ENCODE results near the gene MAPKAPK5.
"Not testable (repeated sequence)": the region's sequence is repeated elsewhere in the genome, so short reads cannot be mapped to it uniquely, and the experiment has no call there.

Gene MAPKAPK5

DNA sequence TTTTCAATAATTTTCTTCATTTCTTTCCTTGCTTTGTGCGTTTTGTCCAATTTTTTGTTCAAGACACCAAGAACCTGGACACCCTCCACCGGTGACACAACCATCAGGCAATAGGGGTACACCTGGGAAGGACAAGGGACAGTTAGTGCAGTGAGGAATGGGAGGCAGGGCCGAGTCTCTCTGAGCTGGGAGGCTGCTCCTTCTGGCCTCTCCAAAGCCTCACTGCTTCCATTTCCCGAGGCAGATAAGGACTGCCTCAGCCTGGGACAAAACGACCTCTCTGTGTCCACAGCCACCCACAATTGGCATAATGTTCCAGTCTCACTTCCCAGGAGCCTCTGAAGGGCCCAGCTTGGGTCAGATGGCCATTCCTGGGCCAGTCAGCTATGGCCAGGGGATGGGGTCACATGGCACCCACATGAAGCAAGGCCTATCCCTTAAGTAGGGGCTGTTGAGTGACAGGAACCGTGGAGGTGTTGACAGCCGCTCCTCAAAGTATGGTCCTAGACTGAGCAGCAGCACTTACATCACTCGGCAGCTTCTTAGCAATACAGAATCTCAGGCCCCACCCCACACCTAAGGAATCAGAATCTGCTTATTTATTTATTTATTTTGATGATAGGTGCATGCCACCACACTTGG is 13.6 kb upstream of the MAPKAPK5 start:
- no peak for DNase-seq

DNA sequence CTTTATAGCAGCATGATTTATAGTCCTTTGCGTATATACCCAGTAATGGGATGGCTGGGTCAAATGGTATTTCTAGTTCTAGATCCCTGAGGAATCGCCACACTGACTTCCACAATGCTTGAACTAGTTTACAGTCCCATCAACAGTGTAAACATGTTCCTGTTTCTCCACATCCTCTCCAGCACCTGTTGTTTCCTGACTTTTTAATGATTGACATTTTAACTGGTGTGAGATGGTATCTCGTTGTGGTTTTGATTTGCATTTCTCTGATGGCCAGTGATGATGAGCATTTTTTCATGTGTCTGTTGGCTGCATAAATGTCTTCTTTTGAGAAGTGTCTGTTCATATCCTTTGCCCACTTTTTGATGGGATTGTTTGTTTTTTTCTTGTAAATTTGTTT is 12.4 kb upstream of the MAPKAPK5 start:
- not testable (repeated sequence) for DNase-seq

DNA sequence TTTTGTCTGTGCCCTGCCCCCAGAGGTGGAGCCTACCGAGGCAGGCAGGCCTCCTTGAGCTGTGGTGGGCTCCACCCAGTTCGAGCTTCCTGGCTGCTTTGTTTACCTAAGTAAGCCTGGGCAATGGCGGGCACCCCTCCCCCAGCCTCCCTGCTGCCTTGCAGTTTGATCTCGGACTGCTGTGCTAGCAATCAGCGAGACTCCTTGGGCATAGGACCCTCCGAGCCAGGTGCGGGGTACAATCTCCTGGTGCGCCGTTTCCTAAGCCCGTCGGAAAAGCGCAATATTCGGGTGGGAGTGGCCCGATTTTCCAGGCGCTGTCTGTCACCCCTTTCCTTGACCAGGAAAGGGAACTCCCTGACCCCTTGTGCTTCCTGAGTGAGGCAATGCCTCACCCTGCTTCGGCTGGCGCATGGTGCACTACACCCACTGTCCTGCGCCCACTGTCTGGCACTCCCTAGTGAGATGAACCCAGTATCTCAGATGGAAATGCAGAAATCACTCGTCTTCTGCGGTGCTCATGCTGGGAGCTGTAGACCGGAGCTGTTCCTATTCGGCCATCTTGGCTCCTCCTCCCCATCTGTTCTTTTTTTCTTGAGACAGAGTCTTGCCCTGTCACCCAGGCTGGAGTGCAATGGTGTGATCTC is 7.2 kb upstream of the MAPKAPK5 start:
- DNase-seq, result not testable (repeated sequence)

DNA sequence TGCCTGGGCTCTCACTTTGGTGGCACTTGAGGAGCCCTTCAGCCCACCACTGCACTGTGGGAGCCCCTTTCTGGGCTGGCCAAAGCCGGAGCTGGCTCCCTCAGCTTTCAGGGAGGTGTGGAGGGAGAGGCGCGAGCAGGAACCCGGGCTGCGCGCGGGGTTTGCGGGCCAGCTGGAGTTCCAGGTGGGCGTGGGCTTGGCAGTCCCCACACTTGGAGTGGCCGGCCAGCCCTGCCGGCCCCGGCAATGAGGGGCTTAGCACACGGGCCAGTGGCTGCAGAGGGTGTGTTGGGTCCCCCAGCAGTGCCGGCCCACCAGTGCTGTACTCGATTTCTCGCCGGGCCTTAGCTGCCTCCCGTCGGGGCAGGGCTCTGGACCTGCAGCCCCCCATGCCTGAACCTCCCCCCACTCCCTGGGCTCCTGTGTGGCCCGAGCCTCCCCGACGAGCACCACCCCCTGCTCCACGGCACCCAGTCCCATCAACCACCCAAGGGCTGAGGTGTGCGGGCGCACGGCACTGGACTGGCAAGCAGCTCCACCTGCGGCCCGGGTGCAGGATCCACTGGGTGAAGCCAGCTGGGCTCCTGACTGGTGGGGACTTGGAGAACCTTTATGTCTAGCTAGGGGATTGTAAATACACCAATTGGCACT is 6.4 kb upstream of the MAPKAPK5 start:
- DNase-seq, result not testable (repeated sequence)

DNA sequence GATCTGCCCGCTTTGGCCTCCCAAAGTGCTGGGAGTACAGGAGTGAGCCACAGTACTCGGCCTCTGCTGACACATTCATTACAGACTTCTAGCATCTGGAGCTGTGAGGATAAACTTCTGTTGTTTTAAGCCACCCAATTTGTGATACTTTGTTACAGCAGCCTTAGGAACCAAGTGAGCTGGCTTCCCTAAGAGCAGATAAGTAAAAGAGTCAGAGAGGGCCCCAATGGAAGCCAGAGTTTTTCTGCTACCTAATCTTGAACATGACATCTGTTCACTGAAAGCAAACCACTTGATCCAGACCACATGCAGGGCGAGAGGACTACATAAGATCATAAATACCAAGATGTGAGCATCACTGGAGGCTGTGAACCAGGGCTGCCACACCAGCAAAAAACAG is 3.7 kb upstream of the MAPKAPK5 start:
- DNase-seq, result no peak

DNA sequence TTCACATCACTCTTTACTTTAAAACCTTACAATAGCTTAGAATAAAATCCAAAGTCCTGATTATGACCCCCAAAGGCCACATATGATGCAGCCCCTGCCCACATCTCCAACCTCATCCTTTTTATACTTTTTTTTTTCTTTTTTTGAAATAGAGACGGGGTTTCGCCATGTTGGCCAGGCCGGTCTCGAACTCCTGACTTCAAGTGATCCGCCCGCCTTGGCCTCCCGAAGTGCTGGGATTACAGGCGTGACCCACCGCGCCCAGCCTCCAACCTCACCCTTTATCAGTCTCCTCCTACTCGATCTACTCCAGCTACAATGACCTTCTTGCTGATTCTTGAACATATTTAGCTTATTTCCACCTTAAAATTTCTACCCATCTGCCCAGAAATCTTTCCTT is 1.2 kb upstream of the MAPKAPK5 start:
- no peak for DNase-seq

DNA sequence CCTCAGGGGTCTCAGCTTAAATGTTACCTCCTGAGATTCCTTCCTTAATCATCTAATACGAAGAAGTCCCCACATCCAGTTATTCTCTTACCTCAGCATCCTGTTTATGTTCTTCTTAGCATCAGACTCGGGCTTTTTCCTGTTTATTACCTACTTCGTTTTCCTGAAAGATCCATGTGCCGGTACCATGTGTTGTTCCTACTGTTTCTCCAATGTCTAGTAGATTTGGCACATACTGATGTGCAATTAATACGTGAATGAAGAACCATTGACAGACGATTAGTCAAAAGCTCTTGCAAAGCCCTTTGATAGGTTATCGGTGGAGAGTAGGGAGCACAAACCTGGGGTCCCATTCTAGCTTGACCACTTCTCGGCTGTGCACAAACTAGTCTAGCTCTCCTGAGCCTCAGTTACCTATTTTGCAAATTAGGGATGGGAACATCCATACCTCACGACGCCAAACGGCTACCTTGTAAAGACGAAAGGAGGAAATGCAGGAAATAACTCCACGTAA is 735 bp upstream of the MAPKAPK5 start:
- DNase-seq, result no peak

DNA sequence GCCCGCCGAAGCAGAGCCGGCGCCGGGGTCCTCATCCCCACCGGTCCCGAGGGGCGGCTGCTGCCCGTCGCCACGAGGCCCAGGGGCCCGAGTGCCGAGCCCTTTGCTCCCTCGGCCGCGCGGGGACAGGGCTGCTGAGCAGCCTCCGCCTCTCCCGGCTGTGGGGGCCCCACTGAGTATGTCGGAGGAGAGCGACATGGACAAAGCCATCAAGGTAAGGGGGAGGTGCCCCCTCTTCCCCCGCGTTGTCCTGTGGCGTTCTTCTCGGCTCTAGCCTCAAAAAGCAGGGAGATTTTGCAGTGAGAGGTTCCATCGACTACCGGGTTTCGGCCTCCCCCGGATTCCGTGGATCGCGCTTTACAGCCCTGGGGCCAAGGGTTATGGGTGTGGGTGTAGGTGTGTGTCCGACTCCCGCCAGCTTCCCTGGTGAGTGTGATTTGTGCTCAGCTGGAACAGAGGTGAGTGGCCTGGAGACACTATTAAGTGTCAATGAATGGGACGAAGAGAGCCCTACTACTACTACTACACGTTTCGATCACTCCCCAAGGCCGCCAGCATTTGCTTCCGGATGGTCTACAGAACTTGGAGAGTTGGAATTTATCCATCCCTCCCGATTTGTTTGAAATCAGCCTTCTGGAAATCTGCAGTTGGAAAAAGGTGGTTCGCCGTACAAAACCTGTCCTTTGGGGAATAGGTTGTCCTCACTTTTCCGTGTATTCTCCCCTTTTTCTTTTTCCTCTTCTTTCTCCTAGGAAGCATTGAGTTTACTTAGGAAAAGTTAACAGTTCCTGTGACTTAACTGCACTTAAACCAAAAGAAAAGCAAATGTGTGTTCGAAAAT is 748 bp downstream of the MAPKAPK5 start:
- DNase-seq, result no peak

DNA sequence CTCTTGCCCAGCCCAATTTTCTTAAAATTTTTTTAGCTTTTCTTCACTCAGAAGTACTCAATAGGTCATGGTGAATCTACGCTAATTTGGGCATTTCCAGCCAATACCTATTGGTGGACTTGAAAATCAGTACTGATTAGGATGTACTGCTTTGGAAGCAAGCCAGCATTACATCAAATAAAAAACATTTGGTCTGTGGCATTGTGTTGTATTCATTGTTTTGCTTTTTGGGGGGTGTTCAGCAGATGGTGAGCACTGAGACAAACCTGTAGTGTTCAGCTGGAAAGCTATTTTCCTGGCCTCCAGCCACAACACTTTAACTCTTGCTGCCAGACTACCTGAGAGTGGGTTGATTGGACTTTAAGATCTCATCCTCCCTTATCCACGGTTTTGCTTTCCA is 4.0 kb downstream of the MAPKAPK5 start:
- no peak for DNase-seq

DNA sequence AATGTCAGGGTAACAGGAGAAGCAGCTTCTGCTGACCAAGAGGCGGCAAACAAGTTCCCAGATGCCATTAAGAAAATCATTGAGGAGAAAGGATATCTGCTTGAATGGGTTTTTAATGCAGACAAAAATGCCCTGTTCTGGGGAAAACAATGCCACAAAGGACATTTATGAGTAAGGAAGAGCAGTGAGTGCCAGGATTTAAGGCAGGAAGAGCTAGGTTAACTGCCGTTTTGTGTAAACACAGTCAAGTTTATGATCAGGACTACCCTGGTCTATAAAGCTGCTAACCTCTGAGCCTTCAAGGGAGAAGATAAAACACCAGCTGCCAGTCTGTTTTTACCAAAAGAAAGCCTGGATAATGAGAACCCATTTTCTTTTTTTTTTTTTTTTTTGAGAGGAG is 8.5 kb downstream of the MAPKAPK5 start:
- no peak for DNase-seq

DNA sequence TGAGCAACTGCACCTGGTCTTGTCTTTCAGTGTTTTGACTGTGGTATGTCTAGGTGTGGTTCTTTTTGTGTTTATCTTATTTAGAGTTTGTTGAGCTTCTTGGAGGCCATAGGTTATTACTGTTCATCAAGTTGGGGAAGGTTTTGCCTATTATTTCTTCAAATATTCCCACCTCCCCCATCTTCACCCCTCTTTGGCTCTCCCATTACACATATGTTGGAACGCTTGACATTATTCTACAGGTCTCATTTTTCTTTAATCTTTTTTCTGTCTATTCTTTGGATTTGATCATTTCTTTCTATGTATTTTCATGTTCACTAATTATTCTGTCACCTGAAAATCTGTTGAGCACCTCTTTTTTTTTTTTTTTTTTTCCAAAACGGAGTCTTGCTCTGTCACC is 16.2 kb downstream of the MAPKAPK5 start:
- no peak for DNase-seq

DNA sequence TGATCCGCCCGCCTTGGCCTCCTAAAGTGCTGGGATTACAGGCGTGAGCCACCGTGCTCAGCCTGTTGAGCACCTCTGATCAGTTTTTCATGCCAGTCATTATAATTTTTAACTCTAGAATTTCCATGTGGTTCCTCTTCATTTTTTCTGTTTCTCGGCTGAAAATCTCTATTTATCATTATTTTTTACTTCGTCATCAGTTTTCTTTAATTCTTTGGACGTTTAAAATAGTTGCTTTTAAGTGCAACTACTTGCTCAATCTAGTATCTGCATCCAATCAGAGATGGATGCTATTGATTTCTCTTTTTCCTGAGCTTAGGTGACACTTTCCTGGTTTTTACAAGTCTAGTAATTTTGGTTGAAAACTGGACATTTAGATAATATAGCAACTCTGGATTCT is 16.8 kb downstream of the MAPKAPK5 start:
- DNase-seq, result no peak

DNA sequence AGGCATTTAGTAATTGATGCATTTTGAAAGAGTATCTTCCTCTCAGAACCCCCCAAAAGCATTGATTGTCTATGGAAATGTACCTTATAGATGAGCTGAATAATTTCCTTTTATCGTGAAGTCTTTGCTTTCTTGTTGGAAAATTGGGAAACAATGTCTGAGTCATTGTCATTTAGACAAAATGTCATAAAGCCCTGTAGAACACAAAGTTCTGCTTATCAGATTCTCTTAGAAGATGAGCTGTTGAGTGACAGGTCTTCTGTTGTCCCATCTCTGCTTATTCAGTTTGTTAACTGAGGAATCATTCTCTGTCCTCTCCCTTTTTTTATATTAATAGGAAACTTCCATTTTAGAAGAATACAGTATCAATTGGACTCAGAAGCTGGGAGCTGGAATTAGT is 22.9 kb downstream of the MAPKAPK5 start:
- no peak for DNase-seq

DNA sequence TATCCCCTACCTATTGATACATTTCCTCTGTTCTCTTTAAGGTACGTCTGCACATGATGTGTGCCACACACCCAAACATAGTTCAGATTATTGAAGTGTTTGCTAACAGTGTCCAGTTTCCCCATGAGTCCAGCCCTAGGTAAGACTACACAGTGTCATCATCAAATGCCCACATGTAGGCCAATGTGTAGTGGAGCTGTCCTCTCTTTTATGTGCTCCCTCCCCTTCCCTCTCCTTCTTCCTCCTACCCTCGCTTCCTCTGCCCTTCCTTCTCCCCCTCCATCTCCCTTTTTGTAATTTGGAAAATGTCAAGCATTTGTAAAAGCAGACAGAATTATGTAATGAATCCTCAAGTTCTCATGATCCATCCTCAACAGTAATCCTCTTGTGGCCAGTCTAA is 25.5 kb downstream of the MAPKAPK5 start:
- DNase-seq, result no peak

DNA sequence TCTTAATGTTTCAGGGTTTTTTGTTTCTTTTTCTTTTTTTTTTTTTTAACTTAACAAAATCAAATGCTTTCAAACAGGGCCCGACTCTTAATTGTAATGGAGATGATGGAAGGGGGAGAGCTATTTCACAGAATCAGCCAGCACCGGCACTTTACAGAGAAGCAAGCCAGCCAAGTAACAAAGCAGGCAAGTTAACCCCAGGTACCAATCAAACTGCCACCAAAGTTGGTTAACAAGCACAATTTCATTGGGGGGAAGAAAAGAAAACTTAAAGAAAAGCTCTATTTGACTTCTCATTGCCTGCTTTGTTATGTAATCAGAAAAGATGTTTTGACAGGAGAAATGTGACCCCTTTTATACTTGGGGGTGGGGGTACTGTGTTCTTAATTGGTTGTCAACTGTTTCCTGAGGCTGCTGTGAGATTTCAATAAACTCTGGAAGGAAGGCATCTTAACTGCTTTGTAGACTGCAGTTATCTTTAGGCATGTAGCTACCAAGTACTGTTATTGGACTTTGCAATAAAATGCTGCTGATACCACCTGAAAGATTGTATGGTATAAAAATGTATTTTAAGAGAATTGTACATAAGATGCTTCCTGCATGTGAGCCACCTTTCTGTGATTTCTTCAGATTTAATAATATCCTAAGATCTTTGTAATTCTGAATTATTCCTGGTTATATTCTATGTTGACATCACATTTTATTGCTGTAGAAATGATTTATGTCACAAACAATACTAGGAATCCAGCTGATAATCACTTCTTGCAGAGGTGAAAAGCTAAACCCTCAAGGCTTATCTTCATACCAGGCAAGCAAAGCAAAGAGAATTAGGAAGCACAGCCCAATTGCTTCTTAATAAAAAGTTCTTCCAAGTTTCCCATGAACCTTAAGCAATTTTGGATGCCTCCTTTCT is 26.9 kb downstream of the MAPKAPK5 start:
- DNase-seq, result no peak

DNA sequence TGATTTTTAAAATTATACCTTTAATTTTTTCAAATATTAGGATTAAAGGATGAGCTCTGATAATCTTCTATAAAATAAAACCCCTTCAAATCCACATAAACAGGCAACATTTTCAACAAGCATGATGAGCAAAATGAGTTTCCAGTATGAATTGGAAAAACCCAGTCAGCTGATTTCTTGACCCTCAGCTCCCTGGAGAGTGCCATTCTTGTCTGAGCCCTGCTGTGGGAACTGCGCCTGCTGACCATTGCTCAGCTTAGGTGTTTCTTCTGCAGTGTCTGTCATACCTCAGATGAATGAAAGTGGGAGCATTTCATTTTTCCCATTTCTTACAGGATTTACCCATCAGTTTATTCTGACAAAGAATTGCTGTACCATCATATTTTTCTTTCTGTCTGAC is 27.6 kb downstream of the MAPKAPK5 start:
- no peak for DNase-seq

DNA sequence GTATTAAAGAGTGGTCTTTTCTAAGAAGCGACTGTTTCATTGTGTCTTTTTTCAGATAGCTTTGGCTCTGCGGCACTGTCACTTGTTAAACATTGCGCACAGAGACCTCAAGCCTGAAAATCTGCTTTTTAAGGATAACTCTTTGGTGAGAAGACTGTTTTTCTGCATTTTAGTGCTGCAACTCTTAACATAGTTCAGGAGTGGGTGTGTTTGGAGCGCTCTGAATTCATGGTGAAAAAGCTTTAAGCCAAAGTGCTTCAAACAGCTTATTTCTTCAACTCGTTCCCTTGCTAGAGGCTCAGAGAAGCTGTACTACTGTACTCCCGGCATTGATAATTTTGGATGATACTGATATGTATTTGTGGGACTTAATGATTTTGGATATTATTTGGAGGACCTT is 28.2 kb downstream of the MAPKAPK5 start:
- DNase-seq, result no peak

DNA sequence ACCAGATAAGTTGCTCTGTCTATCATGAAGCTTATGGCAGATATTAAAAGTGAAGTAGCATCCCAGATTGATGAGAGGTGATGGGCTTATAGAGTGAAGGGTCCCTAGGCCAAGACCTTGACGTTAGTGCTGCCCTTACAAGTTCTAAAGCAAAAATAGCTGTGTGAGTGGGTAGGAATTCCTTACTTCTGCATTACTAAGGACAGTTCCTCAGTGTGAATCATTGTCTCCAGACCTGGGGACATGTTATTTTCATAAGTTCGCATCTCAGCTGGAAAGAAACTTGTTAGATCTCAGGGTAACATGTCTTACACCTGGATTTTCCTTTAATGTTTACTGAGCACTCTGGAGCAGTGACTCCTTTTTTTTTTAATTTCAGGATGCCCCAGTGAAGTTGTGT is 28.7 kb downstream of the MAPKAPK5 start:
- DNase-seq, result no peak

DNA sequence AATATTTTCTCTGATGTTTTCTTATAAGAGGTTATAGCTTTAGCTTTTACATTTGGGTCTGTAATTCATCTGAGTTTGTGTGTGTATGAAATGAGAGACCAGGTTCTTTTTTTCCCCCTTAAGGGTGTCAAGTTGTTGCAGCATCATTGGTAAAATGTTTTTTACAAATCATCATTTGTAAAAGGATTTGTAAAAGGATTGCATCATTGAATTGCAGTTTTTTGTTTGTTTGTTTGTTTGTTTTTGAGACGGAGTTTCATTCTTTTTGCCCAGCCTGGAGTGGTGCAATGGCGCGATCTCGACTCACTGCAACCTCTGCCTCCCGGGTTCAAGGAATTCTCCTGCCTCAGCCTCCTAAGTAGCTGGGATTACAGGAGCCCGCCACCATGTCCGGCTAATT is 31.1 kb downstream of the MAPKAPK5 start:
- DNase-seq, result no peak

DNA sequence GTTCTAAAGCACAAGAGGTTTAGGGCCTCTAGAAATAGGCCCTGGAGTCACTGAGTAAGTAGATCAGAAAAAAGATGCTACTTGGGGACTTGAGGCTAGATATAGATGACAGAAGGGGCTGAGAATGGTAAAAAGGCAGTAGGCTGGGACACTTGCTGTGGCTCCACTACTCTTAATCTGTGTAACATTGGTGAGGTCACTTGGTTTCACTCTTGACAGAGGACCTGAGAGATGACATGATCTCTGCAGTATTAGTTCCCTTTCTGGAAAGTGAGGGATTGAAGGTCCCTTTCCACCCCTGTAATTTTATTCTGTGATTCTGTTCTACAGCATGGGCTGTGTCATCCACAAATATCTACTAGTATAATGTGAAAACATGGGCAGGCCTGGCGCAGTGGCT is 39.7 kb downstream of the MAPKAPK5 start:
- no peak for DNase-seq

DNA sequence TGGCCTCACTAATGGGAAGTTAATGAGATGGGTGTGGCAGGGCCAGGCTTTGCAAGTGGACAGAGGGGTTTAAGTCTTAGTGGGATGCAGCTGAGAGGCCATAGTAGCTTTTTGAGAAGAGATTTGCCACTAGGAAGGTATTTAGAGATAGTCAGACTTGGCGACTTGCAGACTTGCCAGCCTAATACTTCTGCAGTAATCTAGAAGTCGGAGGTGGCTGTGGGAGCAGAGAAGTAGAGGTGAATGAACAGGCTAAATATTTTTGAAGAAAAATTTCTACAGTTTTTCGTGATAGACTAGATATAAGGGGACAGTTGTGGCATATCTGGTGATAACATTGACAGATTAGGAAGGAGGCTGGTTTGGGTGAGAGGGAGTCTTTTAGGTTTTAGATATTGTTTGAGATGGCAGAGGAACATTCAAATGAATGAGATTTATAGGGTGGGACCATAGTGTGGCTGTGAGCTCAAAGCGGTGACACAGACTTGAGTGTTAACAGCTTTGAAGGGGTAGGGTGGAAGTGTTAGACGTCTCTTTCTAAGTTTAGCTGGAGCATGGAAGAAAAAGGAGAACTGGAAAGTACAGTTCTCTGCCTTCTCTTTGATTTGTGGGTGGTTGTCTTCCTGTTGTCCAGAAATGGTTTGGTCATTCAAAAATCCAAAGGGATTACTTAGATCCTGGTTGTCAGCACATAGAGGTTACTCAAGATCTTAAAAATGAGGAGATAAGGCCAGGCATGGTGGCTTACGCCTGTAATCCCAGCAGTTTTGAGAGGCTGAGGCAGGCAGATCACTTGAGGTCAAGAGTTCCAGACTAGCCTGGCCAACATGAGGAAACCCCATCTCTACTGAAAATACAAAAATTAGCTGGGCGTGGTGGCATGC is 44.9 kb downstream of the MAPKAPK5 start:
- no peak for DNase-seq
